ENCODE results near the gene GAL3ST2. TPM values are rescaled to one million over a fixed set of nuclear protein-coding genes. Genes with fewer than 3 reads are reported as not detected.

Gene GAL3ST2
- total and polyA plus RNA-seq, 2 of the 8 experiments (the other 6 are each of a cell fraction or from before 2014, with no cell fraction given): not detected

GRCh38 chr2:241780939-241781569 lies 4.4 kb downstream of the GAL3ST2 start (continued):
- TF ChIP-seq, protein P1, sequence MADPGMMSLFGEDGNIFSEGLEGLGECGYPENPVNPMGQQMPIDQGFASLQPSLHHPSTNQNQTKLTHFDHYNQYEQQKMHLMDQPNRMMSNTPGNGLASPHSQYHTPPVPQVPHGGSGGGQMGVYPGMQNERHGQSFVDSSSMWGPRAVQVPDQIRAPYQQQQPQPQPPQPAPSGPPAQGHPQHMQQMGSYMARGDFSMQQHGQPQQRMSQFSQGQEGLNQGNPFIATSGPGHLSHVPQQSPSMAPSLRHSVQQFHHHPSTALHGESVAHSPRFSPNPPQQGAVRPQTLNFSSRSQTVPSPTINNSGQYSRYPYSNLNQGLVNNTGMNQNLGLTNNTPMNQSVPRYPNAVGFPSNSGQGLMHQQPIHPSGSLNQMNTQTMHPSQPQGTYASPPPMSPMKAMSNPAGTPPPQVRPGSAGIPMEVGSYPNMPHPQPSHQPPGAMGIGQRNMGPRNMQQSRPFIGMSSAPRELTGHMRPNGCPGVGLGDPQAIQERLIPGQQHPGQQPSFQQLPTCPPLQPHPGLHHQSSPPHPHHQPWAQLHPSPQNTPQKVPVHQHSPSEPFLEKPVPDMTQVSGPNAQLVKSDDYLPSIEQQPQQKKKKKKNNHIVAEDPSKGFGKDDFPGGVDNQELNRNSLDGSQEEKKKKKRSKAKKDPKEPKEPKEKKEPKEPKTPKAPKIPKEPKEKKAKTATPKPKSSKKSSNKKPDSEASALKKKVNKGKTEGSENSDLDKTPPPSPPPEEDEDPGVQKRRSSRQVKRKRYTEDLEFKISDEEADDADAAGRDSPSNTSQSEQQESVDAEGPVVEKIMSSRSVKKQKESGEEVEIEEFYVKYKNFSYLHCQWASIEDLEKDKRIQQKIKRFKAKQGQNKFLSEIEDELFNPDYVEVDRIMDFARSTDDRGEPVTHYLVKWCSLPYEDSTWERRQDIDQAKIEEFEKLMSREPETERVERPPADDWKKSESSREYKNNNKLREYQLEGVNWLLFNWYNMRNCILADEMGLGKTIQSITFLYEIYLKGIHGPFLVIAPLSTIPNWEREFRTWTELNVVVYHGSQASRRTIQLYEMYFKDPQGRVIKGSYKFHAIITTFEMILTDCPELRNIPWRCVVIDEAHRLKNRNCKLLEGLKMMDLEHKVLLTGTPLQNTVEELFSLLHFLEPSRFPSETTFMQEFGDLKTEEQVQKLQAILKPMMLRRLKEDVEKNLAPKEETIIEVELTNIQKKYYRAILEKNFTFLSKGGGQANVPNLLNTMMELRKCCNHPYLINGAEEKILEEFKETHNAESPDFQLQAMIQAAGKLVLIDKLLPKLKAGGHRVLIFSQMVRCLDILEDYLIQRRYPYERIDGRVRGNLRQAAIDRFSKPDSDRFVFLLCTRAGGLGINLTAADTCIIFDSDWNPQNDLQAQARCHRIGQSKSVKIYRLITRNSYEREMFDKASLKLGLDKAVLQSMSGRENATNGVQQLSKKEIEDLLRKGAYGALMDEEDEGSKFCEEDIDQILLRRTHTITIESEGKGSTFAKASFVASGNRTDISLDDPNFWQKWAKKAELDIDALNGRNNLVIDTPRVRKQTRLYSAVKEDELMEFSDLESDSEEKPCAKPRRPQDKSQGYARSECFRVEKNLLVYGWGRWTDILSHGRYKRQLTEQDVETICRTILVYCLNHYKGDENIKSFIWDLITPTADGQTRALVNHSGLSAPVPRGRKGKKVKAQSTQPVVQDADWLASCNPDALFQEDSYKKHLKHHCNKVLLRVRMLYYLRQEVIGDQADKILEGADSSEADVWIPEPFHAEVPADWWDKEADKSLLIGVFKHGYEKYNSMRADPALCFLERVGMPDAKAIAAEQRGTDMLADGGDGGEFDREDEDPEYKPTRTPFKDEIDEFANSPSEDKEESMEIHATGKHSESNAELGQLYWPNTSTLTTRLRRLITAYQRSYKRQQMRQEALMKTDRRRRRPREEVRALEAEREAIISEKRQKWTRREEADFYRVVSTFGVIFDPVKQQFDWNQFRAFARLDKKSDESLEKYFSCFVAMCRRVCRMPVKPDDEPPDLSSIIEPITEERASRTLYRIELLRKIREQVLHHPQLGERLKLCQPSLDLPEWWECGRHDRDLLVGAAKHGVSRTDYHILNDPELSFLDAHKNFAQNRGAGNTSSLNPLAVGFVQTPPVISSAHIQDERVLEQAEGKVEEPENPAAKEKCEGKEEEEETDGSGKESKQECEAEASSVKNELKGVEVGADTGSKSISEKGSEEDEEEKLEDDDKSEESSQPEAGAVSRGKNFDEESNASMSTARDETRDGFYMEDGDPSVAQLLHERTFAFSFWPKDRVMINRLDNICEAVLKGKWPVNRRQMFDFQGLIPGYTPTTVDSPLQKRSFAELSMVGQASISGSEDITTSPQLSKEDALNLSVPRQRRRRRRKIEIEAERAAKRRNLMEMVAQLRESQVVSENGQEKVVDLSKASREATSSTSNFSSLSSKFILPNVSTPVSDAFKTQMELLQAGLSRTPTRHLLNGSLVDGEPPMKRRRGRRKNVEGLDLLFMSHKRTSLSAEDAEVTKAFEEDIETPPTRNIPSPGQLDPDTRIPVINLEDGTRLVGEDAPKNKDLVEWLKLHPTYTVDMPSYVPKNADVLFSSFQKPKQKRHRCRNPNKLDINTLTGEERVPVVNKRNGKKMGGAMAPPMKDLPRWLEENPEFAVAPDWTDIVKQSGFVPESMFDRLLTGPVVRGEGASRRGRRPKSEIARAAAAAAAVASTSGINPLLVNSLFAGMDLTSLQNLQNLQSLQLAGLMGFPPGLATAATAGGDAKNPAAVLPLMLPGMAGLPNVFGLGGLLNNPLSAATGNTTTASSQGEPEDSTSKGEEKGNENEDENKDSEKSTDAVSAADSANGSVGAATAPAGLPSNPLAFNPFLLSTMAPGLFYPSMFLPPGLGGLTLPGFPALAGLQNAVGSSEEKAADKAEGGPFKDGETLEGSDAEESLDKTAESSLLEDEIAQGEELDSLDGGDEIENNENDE (IDR thresholded peaks at IDR 0.05; ENCODE audit: insufficient replicate concordance, low read length): no peak
- TF ChIP-seq SRF (IDR thresholded peaks at IDR 0.05; ENCODE audit: low read depth, low read length) (no peak), PHF8 (conservative IDR thresholded peaks at IDR 0.05; ENCODE audit: low read depth, low read length) (no peak), KDM5A (IDR thresholded peaks at IDR 0.05; ENCODE audit: low read length) (no peak), CTCF (IDR thresholded peaks at IDR 0.05; ENCODE audit: control extremely low read depth in 1 of 3, insufficient read depth in 1 of 3, low read depth in 1 of 3, low read length in 3 of 3) (no peak), TEAD4 (IDR thresholded peaks at IDR 0.05; ENCODE audit: low read depth, low read length) (no peak), GTF2F1 (IDR thresholded peaks at IDR 0.05; ENCODE audit: borderline replicate concordance, low read depth, low read length) (no peak), CBX8 (IDR thresholded peaks at IDR 0.05; ENCODE audit: borderline replicate concordance, low read depth, low read length) (no peak)

Data from H1 (cell line).